H1 (cell line): ENCODE measurements around the gene RRAD. TPM values are rescaled to one million over a fixed set of nuclear protein-coding genes. Genes with fewer than 3 reads are reported as not detected.

ENCODE experiments used
- CTCF ChIA-PET: fragments of 300-600 bp; sonication (Branson Sonifier 250); formaldehyde crosslinking; loops from one replicate; lab custom pipeline; 2021; ENCODE audit not compliant: partially characterized antibody; lab: Charles Lee
- POLR2A ChIA-PET: fragments of 300-600 bp; sonication (Branson Sonifier 250); formaldehyde crosslinking; loops from one replicate; lab custom pipeline; 2021; ENCODE audit warnings: inconsistent platforms; ENCODE audit not compliant: partially characterized antibody; lab: Charles Lee
- DNase-seq, 2 experiments: peaks; one replicate each; pipeline versions ENCODE4 v3.0.0 to v3.0.0-alpha.2; 2010 to 2022; ENCODE audit warnings: low spot score in 2 of 2, low read depth in 1 of 2, mixed read lengths in 1 of 2
- FAIRE-seq: peaks from 2 replicates; lab custom pipeline; 2011; peaks lifted over from hg19 to GRCh38; lab: Jason Lieb, UNC
- H2AFZ ChIP-seq: 2 replicates; pipeline ENCODE4 v1.8.1; 2012; ENCODE audit warnings: low read length, inconsistent platforms
- H2AK5ac ChIP-seq: 2 replicates; pipeline ENCODE4 v1.6.1; 2013; ENCODE audit warnings: low read depth, low read length
- H2BK120ac ChIP-seq: replicated peaks from 2 replicates; pipeline ENCODE3; 2013; ENCODE audit warnings: low read depth, low read length, inconsistent platforms
- H2BK12ac ChIP-seq: 2 replicates; pipeline ENCODE4 v1.6.1; 2013; ENCODE audit warnings: low read depth, low read length
- H2BK15ac ChIP-seq: 2 replicates; pipeline ENCODE4 v1.6.1; 2013; ENCODE audit warnings: low read length
- H2BK20ac ChIP-seq: 2 replicates; pipeline ENCODE4 v1.6.1; 2013; ENCODE audit warnings: low read length
- H2BK5ac ChIP-seq: 2 replicates; pipeline ENCODE4 v1.6.1; 2013; ENCODE audit warnings: low read depth, low read length
- H3K14ac ChIP-seq: 2 replicates; pipeline ENCODE4 v1.6.1; 2013; ENCODE audit warnings: inconsistent platforms; ENCODE audit not compliant: insufficient read length
- H3K18ac ChIP-seq: 2 replicates; pipeline ENCODE4 v1.6.1; 2013; ENCODE audit warnings: low read length; ENCODE audit errors: extremely low read depth
- H3K23ac ChIP-seq: 2 replicates; pipeline ENCODE4 v1.6.1; 2013; ENCODE audit warnings: inconsistent platforms; ENCODE audit not compliant: insufficient read length
- H3K23me2 ChIP-seq: 2 replicates; pipeline ENCODE4 v1.6.1; 2013; ENCODE audit warnings: low read depth, low read length
- H3K27ac ChIP-seq: 2 replicates; pipeline ENCODE4 v1.6.1; 2011; ENCODE audit warnings: low read depth, low read length, inconsistent platforms
- H3K27me3 ChIP-seq, 4 experiments: replicated peaks in 1 of 4; 1 replicate in 1 of 4; 2 replicates in 3 of 4; pipeline versions ENCODE4 v1.6.1 to v1.8.1; 2011 to 2013; ENCODE audit warnings: low read length in 3 of 4, mild to moderate bottlenecking in 3 of 4, inconsistent platforms in 2 of 4, mixed read lengths in 2 of 4, moderate library complexity in 1 of 4; ENCODE audit not compliant: control insufficient read depth in 3 of 4, insufficient read depth in 3 of 4; ENCODE audit errors: extremely low read depth in 1 of 4
- H3K36me3 ChIP-seq, 4 experiments: 2 replicates each; pipeline versions ENCODE4 v1.6.1 to v1.8.1; 2011 to 2013; ENCODE audit warnings: mild to moderate bottlenecking in 4 of 4, low read length in 3 of 4, moderate library complexity in 2 of 4, control low read depth in 1 of 4, inconsistent platforms in 1 of 4; ENCODE audit not compliant: insufficient read depth in 4 of 4, control insufficient read depth in 2 of 4
- H3K4ac ChIP-seq: replicated peaks from 2 replicates; pipeline ENCODE3; 2013; ENCODE audit warnings: low read length, low read depth, mixed read lengths, inconsistent platforms; ENCODE audit not compliant: insufficient read length
- H3K4me1 ChIP-seq, 4 experiments: replicated peaks in 1 of 4; 1 replicate in 1 of 4; 2 replicates in 3 of 4; pipeline versions ENCODE4 v1.6.1 to v1.8.1; 2011 to 2013; ENCODE audit warnings: low read length in 3 of 4, inconsistent platforms in 2 of 4, mixed read lengths in 1 of 4; ENCODE audit not compliant: insufficient read depth in 4 of 4, control insufficient read depth in 3 of 4
- H3K4me2 ChIP-seq, 2 experiments: 2 replicates each; pipeline versions ENCODE4 v1.6.1 to v1.8.1; 2011 to 2013; ENCODE audit warnings: low read depth in 2 of 2, low read length in 2 of 2, control low read depth in 1 of 2, inconsistent platforms in 1 of 2, mild to moderate bottlenecking in 1 of 2; ENCODE audit not compliant: insufficient read depth in 1 of 2
- H3K4me3 ChIP-seq, 4 experiments: fragments of 200-600, 300-600 bp in 1 of 4; sonication (generic), shearing (Covaris generic), sonication (Bioruptor Twin) in 1 of 4; 2 replicates each; pipeline versions ENCODE4 v1.5.1 to v1.8.1; 2011 to 2016; ENCODE audit warnings: low read length in 4 of 4, low read depth in 3 of 4, control low read depth in 2 of 4, inconsistent platforms in 2 of 4, mild to moderate bottlenecking in 2 of 4, mixed read lengths in 1 of 4, moderate library complexity in 1 of 4; ENCODE audit not compliant: insufficient read depth in 2 of 4; ENCODE audit errors: extremely low read depth in 1 of 4
- H3K56ac ChIP-seq: replicated peaks from 2 replicates; pipeline ENCODE3; 2013; ENCODE audit warnings: low read depth, mild to moderate bottlenecking, mixed read lengths, low read length, inconsistent platforms; ENCODE audit not compliant: insufficient read length
- H3K79me1 ChIP-seq: 2 replicates; pipeline ENCODE4 v1.6.1; 2013; ENCODE audit warnings: low read depth, low read length, control low read depth
- H3K79me2 ChIP-seq, 2 experiments: 2 replicates each; pipeline versions ENCODE4 v1.6.1 to v1.8.1; 2012 to 2013; ENCODE audit warnings: low read length in 2 of 2, mild to moderate bottlenecking in 2 of 2, inconsistent platforms in 1 of 2; ENCODE audit not compliant: insufficient read depth in 2 of 2, control insufficient read depth in 1 of 2
- H3K9ac ChIP-seq, 4 experiments: replicated peaks in 1 of 4; 1 replicate in 1 of 4; 2 replicates in 3 of 4; pipeline versions ENCODE4 v1.6.1 to v1.8.1; 2011 to 2013; ENCODE audit warnings: low read depth in 3 of 4, low read length in 3 of 4, control low read depth in 2 of 4, mild to moderate bottlenecking in 2 of 4, moderate library complexity in 2 of 4, inconsistent platforms in 1 of 4; ENCODE audit errors: extremely low read depth in 1 of 4
- H3K9me3 ChIP-seq, 2 experiments: 2 replicates each; pipeline versions ENCODE4 v1.6.1 to v1.8.1; 2012 to 2013; ENCODE audit warnings: mild to moderate bottlenecking in 2 of 2, moderate library complexity in 2 of 2, control low read depth in 1 of 2, inconsistent platforms in 1 of 2, low read depth in 1 of 2, low read length in 1 of 2, mixed read lengths in 1 of 2; ENCODE audit not compliant: insufficient read depth in 2 of 2
- H4K20me1 ChIP-seq, 2 experiments: replicated peaks in 1 of 2; 2 replicates each; pipeline versions ENCODE3 to v1.8.1; 2011 to 2013; ENCODE audit warnings: inconsistent platforms in 2 of 2, low read length in 2 of 2, mild to moderate bottlenecking in 1 of 2; ENCODE audit not compliant: insufficient read depth in 2 of 2, control insufficient read depth in 1 of 2
- H4K5ac ChIP-seq: 2 replicates; pipeline ENCODE4 v1.6.1; 2013; ENCODE audit warnings: low read length, low read depth, mixed read lengths, inconsistent platforms; ENCODE audit not compliant: insufficient read length
- H4K8ac ChIP-seq: 2 replicates; pipeline ENCODE4 v1.8.0; 2013; ENCODE audit warnings: mild to moderate bottlenecking, moderate library complexity, low read length, inconsistent platforms; ENCODE audit not compliant: insufficient read depth; ENCODE audit errors: extremely low read depth
- H4K91ac ChIP-seq: replicated peaks from 2 replicates; pipeline ENCODE3; 2013; ENCODE audit warnings: low read length, mixed read lengths, inconsistent platforms; ENCODE audit not compliant: insufficient read length
- SP1 ChIP-seq: IDR thresholded peaks from 2 replicates; pipeline ENCODE4 v1.6.1; 2011; ENCODE audit warnings: low read depth, low read length
- SP2 ChIP-seq: IDR thresholded peaks from 2 replicates; pipeline ENCODE4 v1.6.1; 2012; ENCODE audit warnings: mild to moderate bottlenecking, low read length, inconsistent platforms
- polyA plus RNA-seq, 7 experiments: library from polyadenylated mRNA; depleted of rRNA in 3 of 7; stranded (reverse) in 5 of 7; unstranded in 2 of 7; fragments of >200 nt in 5 of 7; fragments of 200-250 nt in 2 of 7; gene quantifications; 1 replicate in 5 of 7; 2 replicates in 1 of 7; 4 replicates in 1 of 7; pipeline versions ENCODE4 v1.2.1 to v1.2.3, GENCODE V29; 2011 to 2013; ENCODE audit warnings: missing spikeins in 2 of 7, mixed read lengths in 2 of 7
- total RNA-seq: library from RNA; stranded (reverse); fragmentation: NEBNext Ultra II Directional; extraction: Animal tissue kit (Norgen Biotek cat#: 25700); gene quantifications from 2 replicates; pipeline ENCODE4 v1.2.1, GENCODE V29; 2021

The RRAD gene
- total and polyA plus RNA-seq, 2 of the 8 experiments (the other 6 are each of a cell fraction or from before 2014, with no cell fraction given), result 0.17 TPM; not detected in 1

- H2BK15ac ChIP-seq, result no peak overlapping the region
- ChIA-PET POLR2A (no interaction called here), CTCF (interaction anchor here (0.5 to 1.4 kb wide), 3 partner anchors 11 to 1900 kb away, joined by 3 read pairs; no protein-coding TSS in a partner anchor)
- no peak overlapping the region for H2BK120ac ChIP-seq
- H4K8ac ChIP-seq, result no peak overlapping the region
- no peak overlapping the region for H2BK5ac ChIP-seq
- no peak overlapping the region for H3K4me2 ChIP-seq
- no peak overlapping the region for H2AFZ ChIP-seq
- no peak overlapping the region for H3K23ac ChIP-seq
- no peak overlapping the region for H3K4me3 ChIP-seq
- no peak overlapping the region for H3K56ac ChIP-seq
- H3K79me1 ChIP-seq, result peaks cover 2% of the 10 kb centered on the region; the same call in 1 of the 2 replicates
- no peaks in the 10 kb centered on the region for H3K9me3 ChIP-seq
- H3K9ac ChIP-seq, result no peak overlapping the region
- FAIRE-seq (no peak), DNase-seq (no peak)
- H3K14ac ChIP-seq, result no peak overlapping the region
- H4K20me1 ChIP-seq, result peaks cover 0 to 9% of the 10 kb centered on the region in 2 experiments
- H2AK5ac ChIP-seq, result no peak overlapping the region
- peaks cover 0 to 5% (median 4%) of the 10 kb centered on the region in 4 experiments; a peak in 4 of 7 replicates for H3K4me1 ChIP-seq
- H4K91ac ChIP-seq, result no peak overlapping the region
- peaks cover 0 to 9% (median 6%) of the 10 kb centered on the region in 4 experiments; a peak in 4 of 7 replicates for H3K27me3 ChIP-seq
- H2BK12ac ChIP-seq, result no peak overlapping the region
- no peak overlapping the region for H4K5ac ChIP-seq
- H3K27ac ChIP-seq, result no peak overlapping the region
- no peaks in the 10 kb centered on the region for H3K79me2 ChIP-seq
- peaks cover 5 to 18% (median 15%) of the 10 kb centered on the region in 4 experiments; a peak in 7 of 8 replicates for H3K36me3 ChIP-seq
- peaks cover 9% of the 10 kb centered on the region; the same call in 1 of the 2 replicates for H3K23me2 ChIP-seq
- H2BK20ac ChIP-seq, result no peak overlapping the region
- H3K18ac ChIP-seq, result no peak overlapping the region
- H3K4ac ChIP-seq, result no peak overlapping the region
- TF ChIP-seq SP1, result no peak
- TF ChIP-seq SP2, result no peak
These were observed 14.0 kb upstream of the RRAD start for GRCh38 chr16:66939366-66939765.
